Measurements from ENCODE around the gene SAMD13. TPM values are rescaled to one million over a fixed set of nuclear protein-coding genes. Genes with fewer than 3 reads are reported as not detected.

Gene SAMD13
- total and polyA plus RNA-seq, 4 donors = 0.17 to 0.61 (median 0.17) TPM; not detected in 1

DNA sequence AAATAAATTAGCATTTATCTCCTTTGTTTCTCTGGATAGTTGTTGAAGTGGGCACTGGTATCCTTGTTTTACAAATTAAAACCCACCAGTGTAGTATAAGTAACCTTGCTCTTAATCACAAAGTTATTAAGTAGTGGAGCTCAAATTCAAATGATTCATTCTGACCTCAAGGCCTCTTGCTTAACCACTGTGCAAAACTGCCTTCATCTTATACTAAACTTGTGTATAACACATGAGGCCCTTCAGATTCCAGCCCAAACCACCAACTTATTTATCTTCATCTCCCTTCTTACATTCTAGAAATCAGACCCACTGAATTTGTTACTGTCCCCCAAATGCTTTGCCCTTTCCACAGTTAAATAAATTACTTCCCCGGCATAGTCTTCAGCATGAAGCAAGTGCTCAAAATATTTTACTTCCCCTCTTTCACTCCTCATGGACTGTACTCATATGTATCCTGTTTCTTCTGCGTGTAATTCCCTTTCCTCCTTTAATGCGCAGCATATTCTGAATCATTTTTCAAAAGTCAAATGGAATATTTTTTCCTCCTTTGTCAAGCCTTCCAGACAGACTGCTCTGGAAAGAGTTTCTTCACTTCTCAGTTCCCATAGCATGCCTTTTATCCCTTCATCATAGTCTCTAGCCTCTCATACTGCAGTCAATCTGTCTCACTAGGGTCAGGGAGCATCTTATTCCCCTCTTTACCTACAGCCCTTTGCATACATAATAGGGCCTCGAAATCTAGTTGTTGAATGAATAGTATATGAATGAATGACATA lies 77.8 kb downstream of the SAMD13 start:
- Histone ChIP-seq H3K36me3 (ENCODE audit: control insufficient read depth in 4 of 4, insufficient read depth in 3 of 4, low read depth in 1 of 4, low read length in 3 of 4) (no peaks in the 10 kb centered on the region), H3K9ac (ENCODE audit: low read depth in 1 of 2, low read length in 2 of 2) (no peak overlapping the region), H3K4me1 (ENCODE audit: control insufficient read depth in 4 of 4, insufficient read depth in 4 of 4, low read length in 3 of 4) (no peaks in the 10 kb centered on the region), H3K27me3 (ENCODE audit: control insufficient read depth in 4 of 4, insufficient read depth in 4 of 4, low read length in 3 of 4) (no peaks in the 10 kb centered on the region), H3K27ac (ENCODE audit: low read depth in 1 of 2, low read length in 2 of 2) (no peak overlapping the region), H3K9me3 (ENCODE audit: control insufficient read depth in 4 of 4, low read length in 3 of 4) (no peaks in the 10 kb centered on the region), H3K4me3 (ENCODE audit: low read depth in 1 of 3, low read length in 3 of 3) (no peak overlapping the region)
- TF ChIP-seq SP1 (IDR thresholded peaks at IDR 0.05) = no peak
- no peak for TF ChIP-seq RXRA (IDR thresholded peaks at IDR 0.05)
- no peak for TF ChIP-seq YY1 (IDR thresholded peaks at IDR 0.05)
- no peak for TF ChIP-seq FOXA1 (IDR thresholded peaks at IDR 0.05)
- no peak for TF ChIP-seq CTCF (IDR thresholded peaks at IDR 0.05; ENCODE audit: low read depth, low read length, missing input control)
- 84% methylated on average over 4 of the region's 4 CpGs for WGBS
- no peak for DNase-seq (ENCODE audit: low spot score)

- Histone ChIP-seq H3K9ac (ENCODE audit: low read depth in 1 of 2, low read length in 2 of 2) (no peak overlapping the region), H3K27ac (ENCODE audit: low read depth in 1 of 2, low read length in 2 of 2) (no peak overlapping the region), H3K4me1 (ENCODE audit: control insufficient read depth in 4 of 4, insufficient read depth in 4 of 4, low read length in 3 of 4) (no peaks in the 10 kb centered on the region), H3K9me3 (ENCODE audit: control insufficient read depth in 4 of 4, low read length in 3 of 4) (no peaks in the 10 kb centered on the region), H3K4me3 (ENCODE audit: low read depth in 1 of 3, low read length in 3 of 3) (no peak overlapping the region), H3K27me3 (ENCODE audit: control insufficient read depth in 4 of 4, insufficient read depth in 4 of 4, low read length in 3 of 4) (no peaks in the 10 kb centered on the region), H3K36me3 (ENCODE audit: control insufficient read depth in 4 of 4, insufficient read depth in 3 of 4, low read depth in 1 of 4, low read length in 3 of 4) (no peaks in the 10 kb centered on the region)
- DNase-seq (ENCODE audit: low spot score) = no peak
- TF ChIP-seq FOXA1 (IDR thresholded peaks at IDR 0.05) = no peak
- no peak for TF ChIP-seq RXRA (IDR thresholded peaks at IDR 0.05)
- no peak for TF ChIP-seq RAD21 (IDR thresholded peaks at IDR 0.05)
- no peak for TF ChIP-seq EGR1 (IDR thresholded peaks at IDR 0.05; ENCODE audit: low read depth in 2 of 2)
- TF ChIP-seq ZBTB33 (IDR thresholded peaks at IDR 0.05) = no peak
- TF ChIP-seq, protein P1, sequence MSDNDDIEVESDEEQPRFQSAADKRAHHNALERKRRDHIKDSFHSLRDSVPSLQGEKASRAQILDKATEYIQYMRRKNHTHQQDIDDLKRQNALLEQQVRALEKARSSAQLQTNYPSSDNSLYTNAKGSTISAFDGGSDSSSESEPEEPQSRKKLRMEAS (IDR thresholded peaks at IDR 0.05) = no peak
- 71% methylated on average over 1 of the region's 1 CpG for WGBS
Observed at GRCh38 chr1:84379917-84380180, 78.3 kb downstream of the SAMD13 start.

- no peaks in the 10 kb centered on the region for H3K4me1 ChIP-seq (ENCODE audit: control insufficient read depth in 4 of 4, insufficient read depth in 4 of 4, low read length in 3 of 4)
- H3K4me3 ChIP-seq (ENCODE audit: low read depth in 1 of 3, low read length in 3 of 3) = no peak overlapping the region
- no peak for TF ChIP-seq REST (IDR thresholded peaks at IDR 0.05)
- TF ChIP-seq RXRA (IDR thresholded peaks at IDR 0.05) = no peak
- TF ChIP-seq FOXA2 (IDR thresholded peaks at IDR 0.05) = no peak
- TF ChIP-seq NR2F2 (IDR thresholded peaks at IDR 0.05) = no peak
- TF ChIP-seq, protein P2, sequence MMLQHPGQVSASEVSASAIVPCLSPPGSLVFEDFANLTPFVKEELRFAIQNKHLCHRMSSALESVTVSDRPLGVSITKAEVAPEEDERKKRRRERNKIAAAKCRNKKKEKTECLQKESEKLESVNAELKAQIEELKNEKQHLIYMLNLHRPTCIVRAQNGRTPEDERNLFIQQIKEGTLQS (IDR thresholded peaks at IDR 0.05) = no peak
- TF ChIP-seq FOXA1 (IDR thresholded peaks at IDR 0.05) = no peak
- TF ChIP-seq HNF4G (IDR thresholded peaks at IDR 0.05) = no peak
- no peak for TF ChIP-seq TAF1 (conservative IDR thresholded peaks at IDR 0.05)
- TF ChIP-seq YY1 (IDR thresholded peaks at IDR 0.05) = no peak
- TF ChIP-seq JUND (IDR thresholded peaks at IDR 0.05) = no peak
- no peak for TF ChIP-seq HNF4A (conservative IDR thresholded peaks at IDR 0.05)
- TF ChIP-seq ZBTB33 (IDR thresholded peaks at IDR 0.05) = no peak
- no peak for TF ChIP-seq EGR1 (IDR thresholded peaks at IDR 0.05; ENCODE audit: low read depth in 2 of 2)
- no peaks in the 10 kb centered on the region for H3K27me3 ChIP-seq (ENCODE audit: control insufficient read depth in 4 of 4, insufficient read depth in 4 of 4, low read length in 3 of 4)
- no peak for DNase-seq (ENCODE audit: low spot score)
- H3K27ac ChIP-seq (ENCODE audit: low read depth in 1 of 2, low read length in 2 of 2) = no peak overlapping the region
- no peaks in the 10 kb centered on the region for H3K9me3 ChIP-seq (ENCODE audit: control insufficient read depth in 4 of 4, low read length in 3 of 4)
- H3K36me3 ChIP-seq (ENCODE audit: control insufficient read depth in 4 of 4, insufficient read depth in 3 of 4, low read depth in 1 of 4, low read length in 3 of 4) = no peaks in the 10 kb centered on the region
- no peak overlapping the region for H3K9ac ChIP-seq (ENCODE audit: low read depth in 1 of 2, low read length in 2 of 2)
- WGBS = 77% methylated on average over 3 of the region's 3 CpGs
Observed at GRCh38 chr1:84382127-84382526, 80.6 kb downstream of the SAMD13 start.
